WERI-Rb-1 (cell line): ENCODE data around the gene CHRNA9.

Experiments
- DNase-seq: peaks from one replicate; pipeline ENCODE4 v3.0.0-alpha.2; 2020
- H3K27ac ChIP-seq: fragments of 250-450 bp; sonication (Bioruptor Pico); 2 replicates; pipeline ENCODE4 v1.5.1; 2020; ENCODE audit warnings: mild to moderate bottlenecking, moderate library complexity
- H3K27me3 ChIP-seq: fragments of 250-450 bp; sonication (Bioruptor Pico); 2 replicates; pipeline ENCODE4 v1.5.1; 2021; ENCODE audit warnings: mild to moderate bottlenecking, low read depth, moderate library complexity; ENCODE audit not compliant: insufficient read depth, severe bottlenecking
- H3K36me3 ChIP-seq: fragments of 250-450 bp; sonication (Bioruptor Pico); 2 replicates; pipeline ENCODE4 v1.5.1; 2020; ENCODE audit warnings: mild to moderate bottlenecking, moderate library complexity
- H3K4me3 ChIP-seq: 2 replicates; pipeline ENCODE4 v1.5.1; 2011; ENCODE audit warnings: low read depth, mild to moderate bottlenecking, control low read depth, low read length
- H3K9me3 ChIP-seq: fragments of 250-450 bp; sonication (Bioruptor Pico); 2 replicates; pipeline ENCODE4 v1.5.1; 2021; ENCODE audit warnings: mild to moderate bottlenecking, moderate library complexity; ENCODE audit not compliant: severe bottlenecking
- CTCF ChIP-seq: IDR thresholded peaks from 2 replicates; pipeline ENCODE4 v1.5.1; 2011; ENCODE audit warnings: low read depth, mild to moderate bottlenecking, control low read depth, inconsistent platforms, low read length

The CHRNA9 gene

GRCh38 chr4:40322811-40323210 lies 12.3 kb upstream of the CHRNA9 start:
- no peaks in the 10 kb centered on the region for H3K36me3 ChIP-seq
- TF ChIP-seq CTCF: no peak
- H3K27me3 ChIP-seq: no peaks in the 10 kb centered on the region
- H3K9me3 ChIP-seq: no peaks in the 10 kb centered on the region
- no peak for DNase-seq
- H3K27ac ChIP-seq: no peak overlapping the region
- H3K4me3 ChIP-seq: no peak overlapping the region

- no peak overlapping the region for H3K27ac ChIP-seq
- no peak for TF ChIP-seq CTCF
- no peaks in the 10 kb centered on the region for H3K9me3 ChIP-seq
- H3K36me3 ChIP-seq: no peaks in the 10 kb centered on the region
- DNase-seq: no peak
- H3K4me3 ChIP-seq: no peak overlapping the region
- H3K27me3 ChIP-seq: no peaks in the 10 kb centered on the region
These were observed 11.3 kb upstream of the CHRNA9 start for GRCh38 chr4:40323866-40324265.

- H3K36me3 ChIP-seq: no peaks in the 10 kb centered on the region
- H3K4me3 ChIP-seq: no peak overlapping the region
- H3K9me3 ChIP-seq: no peaks in the 10 kb centered on the region
- peak; percentile 71 for TF ChIP-seq CTCF
- DNase-seq: peak; percentile 62
- no peaks in the 10 kb centered on the region for H3K27me3 ChIP-seq
- 0 out of 2 replicates have a peak overlapping the region, but pooled peaks have one; percentile 9 for H3K27ac ChIP-seq
These were observed 9.6 kb upstream of the CHRNA9 start for GRCh38 chr4:40325406-40326019.

- Histone ChIP-seq H3K4me3 (no peak overlapping the region), H3K27me3 (no peaks in the 10 kb centered on the region), H3K36me3 (no peaks in the 10 kb centered on the region), H3K9me3 (no peaks in the 10 kb centered on the region), H3K27ac (no peak overlapping the region)
- no peak for DNase-seq
- no peak for TF ChIP-seq CTCF
These were observed 7.8 kb upstream of the CHRNA9 start for GRCh38 chr4:40327340-40327739.

- H3K27ac ChIP-seq: no peak overlapping the region
- no peak for DNase-seq
- H3K27me3 ChIP-seq: no peaks in the 10 kb centered on the region
- no peaks in the 10 kb centered on the region for H3K36me3 ChIP-seq
- no peak for TF ChIP-seq CTCF
- no peaks in the 10 kb centered on the region for H3K9me3 ChIP-seq
- H3K4me3 ChIP-seq: no peak overlapping the region
These were observed 6.8 kb upstream of the CHRNA9 start for GRCh38 chr4:40328383-40328782.

GRCh38 chr4:40329805-40330204 lies 5.3 kb upstream of the CHRNA9 start:
- no peak for TF ChIP-seq CTCF
- DNase-seq: no peak
- no peak overlapping the region for H3K4me3 ChIP-seq
- H3K27ac ChIP-seq: no peak overlapping the region
- H3K36me3 ChIP-seq: no peaks in the 10 kb centered on the region
- no peaks in the 10 kb centered on the region for H3K9me3 ChIP-seq
- no peaks in the 10 kb centered on the region for H3K27me3 ChIP-seq
